NAMALWA (cell line): ENCODE data around the gene MTX3.

Experiments
- DNase-seq: peaks from one replicate; pipeline ENCODE4 v3.0.0-alpha.2; 2015; ENCODE audit warnings: low spot score

MTX3 gene, protein sequence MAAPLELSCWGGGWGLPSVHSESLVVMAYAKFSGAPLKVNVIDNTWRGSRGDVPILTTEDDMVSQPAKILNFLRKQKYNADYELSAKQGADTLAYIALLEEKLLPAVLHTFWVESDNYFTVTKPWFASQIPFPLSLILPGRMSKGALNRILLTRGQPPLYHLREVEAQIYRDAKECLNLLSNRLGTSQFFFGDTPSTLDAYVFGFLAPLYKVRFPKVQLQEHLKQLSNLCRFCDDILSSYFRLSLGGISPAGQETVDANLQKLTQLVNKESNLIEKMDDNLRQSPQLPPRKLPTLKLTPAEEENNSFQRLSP

GRCh38 chr5:79990598-79991507 lies at the start of gene MTX3:
Gene MTX3 (minus strand): TSS chr5:79991262. CDS start chr5:79991238, 24 bp downstream.
- peak; percentile 93 for DNase-seq

DNA sequence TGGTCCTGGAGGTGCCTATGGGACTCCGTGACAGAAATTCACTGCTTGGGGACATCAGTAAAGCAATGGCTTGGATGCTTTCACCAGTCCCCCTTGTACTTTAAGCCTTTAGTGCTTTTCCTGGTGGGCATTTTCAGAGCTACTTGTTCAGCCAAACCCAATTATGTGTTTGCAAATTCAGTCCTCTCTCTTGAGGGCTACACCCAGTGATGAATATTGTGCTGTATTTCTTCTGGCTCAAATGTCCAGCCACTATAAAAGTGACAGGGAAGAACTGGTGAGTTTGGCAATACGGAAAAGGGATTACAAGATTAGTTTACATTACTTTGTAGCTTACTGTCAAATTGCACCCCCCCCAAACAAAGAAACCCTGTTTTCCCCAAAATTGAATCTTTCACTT lies 48.6 kb upstream of the MTX3 start:
- DNase-seq: no peak

- DNase-seq: peak; percentile 34
Measured at GRCh38 chr5:80037366-80037765, 46.3 kb upstream of the MTX3 start.

DNA sequence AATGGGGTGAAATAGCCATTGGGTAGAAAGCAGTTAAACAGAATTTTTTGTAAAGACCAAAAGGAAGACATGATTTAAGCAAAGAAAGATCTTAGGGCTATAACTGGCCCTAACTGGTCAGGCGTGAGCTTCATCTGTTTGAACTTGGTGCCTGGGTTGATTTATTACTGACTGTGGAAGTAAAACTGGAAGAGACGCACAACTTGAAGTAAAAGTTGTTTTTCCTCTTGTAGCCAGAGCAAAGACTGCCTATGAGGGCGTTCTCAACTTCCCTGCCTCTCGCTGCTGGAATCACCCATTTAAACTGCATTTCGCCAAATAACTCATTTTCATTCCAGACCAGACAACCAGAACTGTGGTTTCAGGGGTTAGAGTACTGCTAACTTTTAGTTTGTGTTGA lies 45.6 kb upstream of the MTX3 start:
- no peak for DNase-seq

DNA sequence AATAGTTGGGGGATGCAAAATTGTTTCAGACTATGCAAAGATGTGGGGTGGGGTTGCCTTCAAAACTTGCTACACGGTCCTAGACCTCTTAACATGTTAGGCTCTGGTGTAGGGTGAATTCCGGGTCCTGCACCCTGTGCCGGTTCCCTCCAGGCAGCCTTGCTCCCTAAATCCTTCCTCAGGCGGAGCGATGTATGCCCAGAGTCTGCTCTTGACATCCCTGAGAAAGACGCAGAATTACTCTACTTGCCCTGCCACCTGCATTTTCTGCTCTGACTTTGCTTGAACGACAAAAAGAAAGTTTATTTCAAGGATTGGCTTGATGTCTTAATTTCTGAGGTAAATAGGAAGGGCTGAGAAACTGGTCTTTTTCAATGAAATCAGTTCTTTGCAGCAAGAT lies 44.8 kb upstream of the MTX3 start:
- DNase-seq: no peak

GRCh38 chr5:80034962-80035821 lies 44.1 kb upstream of the MTX3 start, which contains the start of gene THBS4:
Gene THBS4 (plus strand): TSS chr5:80035348. CDS start chr5:80035538, 190 bp downstream.
- no peak for DNase-seq

DNA sequence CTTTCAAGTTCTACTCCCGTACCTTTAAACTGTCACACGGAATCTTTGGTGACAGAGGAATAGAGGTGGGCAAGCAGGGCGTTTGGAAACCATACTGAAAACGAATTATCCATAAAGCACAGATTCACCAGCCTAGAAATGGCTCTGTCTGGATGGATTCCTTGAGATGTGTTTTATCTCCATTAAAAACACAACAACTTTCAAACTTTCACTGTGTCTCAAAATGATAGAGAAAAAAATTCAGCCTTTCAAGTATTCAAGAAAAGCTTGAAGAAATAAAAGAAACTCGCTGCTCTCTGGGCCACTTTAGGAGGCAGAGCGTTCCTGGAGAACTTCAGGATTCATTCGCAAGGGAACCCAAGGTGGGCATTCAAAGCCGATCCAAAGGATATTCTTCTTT lies 43.5 kb upstream of the MTX3 start:
- DNase-seq: no peak

GRCh38 chr5:80033513-80033912 lies 42.5 kb upstream of the MTX3 start:
- no peak for DNase-seq

- DNase-seq: no peak
Measured at GRCh38 chr5:80031109-80031508, 40.0 kb upstream of the MTX3 start.

GRCh38 chr5:80026841-80027240 lies 35.8 kb upstream of the MTX3 start:
- no peak for DNase-seq

GRCh38 chr5:80025069-80025468 lies 34.0 kb upstream of the MTX3 start:
- no peak for DNase-seq

DNA sequence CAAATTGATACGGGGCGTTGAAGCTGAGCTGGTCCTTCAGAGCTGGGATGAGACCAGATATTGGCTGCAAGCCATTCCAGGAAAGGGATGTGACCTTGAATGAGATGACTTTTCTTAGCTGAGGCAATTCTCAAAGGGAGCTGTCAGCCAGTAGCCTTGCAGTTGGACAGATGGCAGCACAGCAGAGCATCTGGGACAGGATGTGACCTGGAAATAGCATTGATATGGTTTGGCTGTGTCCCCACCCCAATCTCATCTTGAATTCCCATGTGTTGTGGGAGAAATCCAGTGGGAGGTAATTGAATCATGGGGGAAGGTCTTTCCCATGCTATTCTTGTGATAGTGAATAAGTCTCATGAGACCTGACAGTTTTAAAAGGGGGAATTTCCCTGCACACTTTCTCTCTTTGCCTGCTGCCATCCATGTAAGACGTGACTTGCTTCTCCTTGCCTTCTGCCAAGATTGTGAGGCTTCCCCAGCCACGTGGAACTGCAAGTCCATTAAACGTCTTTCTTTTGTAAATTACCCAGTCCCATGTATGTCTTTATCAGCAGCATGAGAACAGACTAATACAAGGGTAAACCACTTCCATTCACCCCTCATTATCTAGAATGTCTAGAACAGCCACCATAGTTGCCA lies 19.8 kb upstream of the MTX3 start:
- DNase-seq: no peak

DNA sequence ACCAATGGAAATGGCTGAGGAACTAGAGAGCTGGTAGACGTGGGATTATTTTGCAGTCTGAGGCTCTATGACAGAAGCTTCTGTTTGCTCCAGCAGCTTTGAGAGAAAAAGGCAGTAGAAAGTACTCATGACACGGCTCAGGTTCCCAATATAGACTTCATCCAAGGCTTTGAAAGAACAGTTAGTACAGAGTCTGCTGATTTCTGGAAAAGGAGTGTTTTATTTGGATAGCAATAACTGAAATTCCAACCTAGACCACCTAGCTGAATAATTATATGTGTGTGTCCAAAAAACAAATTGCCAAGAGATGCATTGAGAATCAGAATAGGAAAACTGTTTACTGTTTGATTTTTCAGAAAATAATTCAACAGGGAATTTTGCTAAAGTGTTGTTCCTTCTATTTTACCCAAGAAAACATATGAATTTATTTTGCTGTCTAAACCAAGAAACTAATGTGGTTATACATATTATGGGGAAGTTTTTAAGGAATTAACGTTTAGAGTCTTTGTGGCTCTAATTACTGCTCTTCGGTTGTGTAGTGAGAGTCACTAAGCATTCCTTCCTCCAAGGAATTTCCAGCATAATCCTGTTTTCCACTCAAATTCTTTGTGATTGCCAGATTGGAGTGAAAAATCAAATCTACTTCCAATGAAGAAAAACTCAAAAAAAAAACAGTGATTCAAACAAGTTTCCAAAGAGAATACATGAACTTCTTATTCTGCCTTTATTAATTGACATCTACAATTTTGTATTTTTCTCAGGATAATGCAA lies 18.1 kb upstream of the MTX3 start:
- DNase-seq: no peak

DNA sequence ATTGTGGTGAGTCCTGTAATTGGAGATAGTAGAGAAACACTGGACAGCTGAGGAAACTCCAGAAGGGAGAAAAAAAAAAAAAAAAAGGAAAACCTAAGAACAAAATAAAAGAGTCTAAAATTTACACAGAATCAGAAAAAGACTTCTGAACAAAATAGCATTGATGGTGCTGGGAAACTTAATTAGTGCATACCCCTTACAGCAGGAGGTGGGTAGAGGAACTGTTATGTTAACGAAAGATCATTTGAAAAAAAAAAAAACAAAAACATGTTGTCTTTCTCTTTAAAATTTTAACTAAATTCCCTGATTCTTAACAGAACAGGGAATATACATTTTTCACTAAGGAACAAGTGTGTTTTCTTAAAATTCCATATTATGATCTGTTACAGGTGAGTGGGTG lies 11.6 kb upstream of the MTX3 start:
- DNase-seq: no peak

- DNase-seq: no peak
Measured at GRCh38 chr5:79999722-80000121, 8.7 kb upstream of the MTX3 start.

- no peak for DNase-seq
Measured at GRCh38 chr5:79992891-79993657, 2.0 kb upstream of the MTX3 start.

- no peak for DNase-seq
Measured at GRCh38 chr5:79990205-79990597, 861 bp downstream of the MTX3 start.

DNA sequence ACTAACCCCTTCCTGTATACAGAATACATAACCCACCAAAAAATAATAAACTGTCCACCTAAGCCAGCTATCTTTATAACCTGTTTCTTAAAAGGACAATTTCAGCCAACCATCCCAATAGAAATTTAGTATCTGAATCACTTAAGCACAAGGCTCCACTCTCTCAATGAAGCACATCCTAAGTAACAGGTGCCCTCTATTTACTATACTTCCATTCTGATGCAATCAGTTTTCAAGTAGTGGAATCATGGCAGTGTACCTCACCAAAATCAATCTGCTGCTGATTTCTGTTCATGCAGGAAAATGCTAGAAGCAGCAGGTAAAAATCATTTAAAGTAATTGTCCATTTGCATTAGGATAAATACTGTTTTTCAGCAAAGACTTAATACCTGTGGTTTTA lies 4.8 kb downstream of the MTX3 start:
- DNase-seq: no peak

DNA sequence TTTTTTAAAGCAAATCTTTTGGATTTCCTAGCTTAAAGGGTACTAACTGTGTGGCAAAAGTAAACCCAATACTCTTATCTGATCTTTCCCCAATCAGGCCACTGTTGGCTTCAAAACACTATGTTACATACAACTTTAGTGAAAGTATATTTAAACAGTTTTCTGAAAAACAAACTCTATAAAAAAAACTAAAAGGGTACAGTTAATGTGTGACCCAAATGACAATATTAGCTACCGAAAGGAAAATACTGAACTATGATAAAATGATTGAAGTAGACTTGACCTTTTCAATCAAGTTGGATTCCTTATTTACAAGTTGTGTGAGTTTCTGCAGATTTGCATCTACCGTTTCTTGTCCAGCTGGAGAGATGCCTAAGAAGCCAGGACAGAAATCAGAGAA lies 5.8 kb downstream of the MTX3 start:
- DNase-seq: no peak

GRCh38 chr5:79984363-79984762 lies 6.7 kb downstream of the MTX3 start:
- DNase-seq: no peak
